ENCODE measurements around the gene KIF23.
A peak's percentile ranks its signal among the peaks of the same experiment; 100 is the strongest.

The KIF23 gene

DNA sequence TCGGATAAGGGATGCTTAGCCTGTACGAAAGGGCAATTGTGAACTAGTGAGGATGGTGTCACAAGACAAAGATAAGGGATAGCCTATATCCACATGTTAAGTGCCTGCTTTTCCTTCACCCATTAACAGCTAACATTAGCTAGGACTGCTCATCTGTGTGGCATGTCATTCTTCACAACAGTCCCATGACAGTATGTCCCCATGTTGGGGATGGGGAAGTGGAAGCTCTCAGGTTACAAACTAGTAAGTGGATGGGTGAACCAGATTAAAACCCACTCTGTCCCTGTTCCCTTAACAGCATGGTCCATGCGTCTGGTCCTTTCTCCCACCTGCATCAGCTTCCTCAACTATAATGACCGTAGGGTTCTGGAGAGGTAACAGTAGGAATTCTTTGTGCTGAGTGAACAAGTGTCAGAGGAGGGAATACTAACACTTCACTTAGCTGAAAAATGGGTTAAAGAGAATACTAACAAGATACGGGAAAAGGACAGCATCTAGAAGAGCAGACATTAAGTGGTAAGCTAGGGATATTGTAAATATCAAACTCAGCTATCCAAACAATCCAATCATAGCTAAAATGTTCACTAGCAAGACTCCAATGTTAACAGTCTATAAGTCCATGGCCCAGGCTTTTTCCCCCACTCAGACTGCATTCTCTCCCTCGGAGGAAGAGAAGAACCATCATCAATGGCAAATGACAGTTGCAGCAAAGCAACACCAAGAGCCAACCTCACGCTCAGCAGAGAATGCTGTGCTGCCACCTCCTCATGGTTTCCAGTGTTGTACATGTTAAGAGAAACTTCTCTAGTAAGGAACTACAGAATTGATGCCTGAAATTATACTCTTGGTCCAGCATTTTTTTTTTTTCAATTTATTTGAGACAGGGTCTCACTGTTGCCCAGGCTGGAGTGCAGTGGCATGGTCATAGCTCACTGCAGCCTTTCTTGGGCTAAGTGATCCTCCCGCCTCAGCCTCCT lies 43.4 kb downstream of the KIF23 start:
- DNase-seq (ENCODE audit: insufficient read length, low spot score) (no peak), FAIRE-seq (no peak)
- TF ChIP-seq, protein P1, sequence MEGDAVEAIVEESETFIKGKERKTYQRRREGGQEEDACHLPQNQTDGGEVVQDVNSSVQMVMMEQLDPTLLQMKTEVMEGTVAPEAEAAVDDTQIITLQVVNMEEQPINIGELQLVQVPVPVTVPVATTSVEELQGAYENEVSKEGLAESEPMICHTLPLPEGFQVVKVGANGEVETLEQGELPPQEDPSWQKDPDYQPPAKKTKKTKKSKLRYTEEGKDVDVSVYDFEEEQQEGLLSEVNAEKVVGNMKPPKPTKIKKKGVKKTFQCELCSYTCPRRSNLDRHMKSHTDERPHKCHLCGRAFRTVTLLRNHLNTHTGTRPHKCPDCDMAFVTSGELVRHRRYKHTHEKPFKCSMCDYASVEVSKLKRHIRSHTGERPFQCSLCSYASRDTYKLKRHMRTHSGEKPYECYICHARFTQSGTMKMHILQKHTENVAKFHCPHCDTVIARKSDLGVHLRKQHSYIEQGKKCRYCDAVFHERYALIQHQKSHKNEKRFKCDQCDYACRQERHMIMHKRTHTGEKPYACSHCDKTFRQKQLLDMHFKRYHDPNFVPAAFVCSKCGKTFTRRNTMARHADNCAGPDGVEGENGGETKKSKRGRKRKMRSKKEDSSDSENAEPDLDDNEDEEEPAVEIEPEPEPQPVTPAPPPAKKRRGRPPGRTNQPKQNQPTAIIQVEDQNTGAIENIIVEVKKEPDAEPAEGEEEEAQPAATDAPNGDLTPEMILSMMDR (IDR thresholded peaks at IDR 0.05; ENCODE audit: insufficient read depth, missing control alignments), result no peak

- TF ChIP-seq, protein P1 (IDR thresholded peaks at IDR 0.05; ENCODE audit: insufficient read depth, missing control alignments), result no peak
- no peak for FAIRE-seq
- no peak for DNase-seq (ENCODE audit: insufficient read length, low spot score)
These were observed 44.9 kb downstream of the KIF23 start for GRCh38 chr15:69459066-69459465.

GRCh38 chr15:69460481-69460880 lies 46.3 kb downstream of the KIF23 start:
- FAIRE-seq, result no peak

GRCh38 chr15:69462030-69462492 lies 47.9 kb downstream of the KIF23 start:
- TF ChIP-seq, protein P1 (IDR thresholded peaks at IDR 0.05; ENCODE audit: insufficient read depth, missing control alignments), result no peak
- DNase-seq (ENCODE audit: insufficient read length, low spot score) (no peak), FAIRE-seq (no peak)

More at GRCh38 chr15:69460481-69460880, 46.3 kb downstream of the KIF23 start:
- no peak for DNase-seq (ENCODE audit: insufficient read length, low spot score)
- TF ChIP-seq, protein P1 (IDR thresholded peaks at IDR 0.05; ENCODE audit: insufficient read depth, missing control alignments), result no peak

DNA sequence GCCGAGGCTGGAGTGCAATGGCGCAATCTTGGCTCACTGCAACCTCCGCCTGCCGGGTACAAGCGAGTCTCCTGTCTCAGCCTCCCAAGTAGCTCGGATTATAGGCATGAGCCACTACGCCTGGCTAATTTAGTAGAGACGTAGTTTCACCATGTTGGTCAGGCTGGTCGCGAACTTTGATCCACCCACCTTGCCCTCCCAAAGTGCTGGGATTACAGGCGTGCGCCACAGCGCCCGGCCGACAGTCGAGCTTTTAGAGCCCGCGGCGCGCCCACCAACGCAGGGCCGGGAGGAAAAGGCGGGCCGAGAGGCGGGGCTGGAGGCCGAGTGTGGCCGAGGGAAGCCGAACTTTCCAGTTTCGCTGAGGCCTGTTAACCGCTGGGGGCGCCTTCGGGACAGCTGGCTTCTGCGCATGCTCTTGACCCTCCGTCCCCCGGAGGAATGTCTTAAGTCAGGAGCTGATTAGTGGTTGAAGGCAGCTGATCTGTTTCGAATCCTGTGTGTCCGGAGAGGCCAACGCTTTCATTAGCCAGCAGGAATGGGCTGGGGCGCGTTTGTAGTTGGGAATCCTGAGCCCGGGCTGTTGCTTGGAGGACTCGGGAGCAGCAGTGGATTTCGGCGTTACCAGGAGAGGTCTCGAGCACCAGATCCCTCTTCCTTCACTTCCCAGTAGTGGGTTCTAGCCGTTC lies 48.5 kb downstream of the KIF23 start:
- FAIRE-seq, result no peak

GRCh38 chr15:69463182-69463756 lies 49.1 kb downstream of the KIF23 start:
- DNase-seq (ENCODE audit: insufficient read length, low spot score) (no peak), FAIRE-seq (no peak)
- TF ChIP-seq, protein P1 (IDR thresholded peaks at IDR 0.05; ENCODE audit: insufficient read depth, missing control alignments), result no peak

More for the DNA sequence above, 48.5 kb downstream of the KIF23 start:
- TF ChIP-seq, protein P1 (IDR thresholded peaks at IDR 0.05; ENCODE audit: insufficient read depth, missing control alignments), result peak; percentile 64
- peak; percentile 98 for DNase-seq (ENCODE audit: insufficient read length, low spot score)

Measured in D721Med (cell line).